Trophoblast cell (in vitro differentiated cells and primary cell): ENCODE results near the gene SAE1.

Experiments used
- DNase-seq, 2 donors: peaks; one replicate each; pipeline ENCODE4 v3.0.0-alpha.2; 2016
- H2AFZ ChIP-seq: 2 replicates; pipeline ENCODE4 v1.6.1; 2013; ENCODE audit warnings: low read length, moderate library complexity, mild to moderate bottlenecking; ENCODE audit not compliant: insufficient read depth, poor library complexity
- H2AK5ac ChIP-seq: 2 replicates; pipeline ENCODE4 v1.6.1; 2013; ENCODE audit warnings: mild to moderate bottlenecking, low read length
- H2BK120ac ChIP-seq: 2 replicates; pipeline ENCODE4 v1.6.1; 2013; ENCODE audit warnings: low read length, mild to moderate bottlenecking, moderate library complexity; ENCODE audit not compliant: insufficient read depth, poor library complexity
- H2BK12ac ChIP-seq: 2 replicates; pipeline ENCODE4 v1.6.1; 2013; ENCODE audit warnings: mild to moderate bottlenecking, low read length, moderate library complexity
- H2BK5ac ChIP-seq: 2 replicates; pipeline ENCODE4 v1.6.1; 2013; ENCODE audit warnings: low read length, low read depth, moderate library complexity, mild to moderate bottlenecking; ENCODE audit not compliant: poor library complexity
- H3K14ac ChIP-seq: 2 replicates; pipeline ENCODE4 v1.6.1; 2013; ENCODE audit warnings: mild to moderate bottlenecking, low read length
- H3K18ac ChIP-seq: 2 replicates; pipeline ENCODE4 v1.6.1; 2013; ENCODE audit warnings: mild to moderate bottlenecking, low read length
- H3K23ac ChIP-seq: 2 replicates; pipeline ENCODE4 v1.6.1; 2013; ENCODE audit warnings: low read length
- H3K27ac ChIP-seq: 2 replicates; pipeline ENCODE4 v1.5.1; 2013; ENCODE audit warnings: low read depth, mild to moderate bottlenecking, inconsistent platforms, low read length, moderate library complexity
- H3K27me3 ChIP-seq: 2 replicates; pipeline ENCODE4 v1.6.1; 2013; ENCODE audit warnings: inconsistent platforms, mild to moderate bottlenecking, low read length, moderate library complexity; ENCODE audit not compliant: insufficient read depth
- H3K36me3 ChIP-seq, 2 experiments: 1 replicate in 1 of 2; 2 replicates in 1 of 2; pipeline ENCODE4 v1.6.1; 2013; ENCODE audit warnings: low read length in 2 of 2, mild to moderate bottlenecking in 2 of 2, moderate library complexity in 1 of 2; ENCODE audit not compliant: insufficient read depth in 2 of 2, control insufficient read depth in 1 of 2
- H3K4ac ChIP-seq: 2 replicates; pipeline ENCODE4 v1.6.1; 2013; ENCODE audit warnings: low read depth, mild to moderate bottlenecking, low read length, moderate library complexity
- H3K4me1 ChIP-seq, 2 experiments: 1 replicate in 1 of 2; 2 replicates in 1 of 2; pipeline ENCODE4 v1.6.1; 2013; ENCODE audit warnings: low read length in 2 of 2, mild to moderate bottlenecking in 2 of 2, moderate library complexity in 1 of 2; ENCODE audit not compliant: insufficient read depth in 2 of 2, control insufficient read depth in 1 of 2
- H3K4me2 ChIP-seq: 2 replicates; pipeline ENCODE4 v1.6.1; 2013; ENCODE audit warnings: inconsistent platforms, mild to moderate bottlenecking, low read length, moderate library complexity
- H3K4me3 ChIP-seq: 2 replicates; pipeline ENCODE4 v1.5.1; 2013; ENCODE audit warnings: mild to moderate bottlenecking, low read depth, low read length, inconsistent platforms
- H3K79me1 ChIP-seq: one replicate; pipeline ENCODE4 v1.6.1; 2013; ENCODE audit warnings: low read length
- H3K79me2 ChIP-seq: 2 replicates; pipeline ENCODE4 v1.6.1; 2013; ENCODE audit warnings: low read length, mild to moderate bottlenecking; ENCODE audit not compliant: control insufficient read depth, insufficient read depth, poor library complexity
- H3K9ac ChIP-seq: 2 replicates; pipeline ENCODE4 v1.6.1; 2013; ENCODE audit warnings: mild to moderate bottlenecking, low read length
- H3K9me3 ChIP-seq: 2 replicates; pipeline ENCODE4 v1.6.1; 2013; ENCODE audit warnings: low read depth, mild to moderate bottlenecking, control low read depth, inconsistent platforms, low read length; ENCODE audit not compliant: insufficient read depth
- H4K12ac ChIP-seq: 2 replicates; pipeline ENCODE4 v1.6.1; 2013; ENCODE audit warnings: low read depth, mild to moderate bottlenecking, low read length, moderate library complexity
- H4K8ac ChIP-seq: 2 replicates; pipeline ENCODE4 v1.6.1; 2013; ENCODE audit warnings: low read depth, mild to moderate bottlenecking, low read length, moderate library complexity
- H4K91ac ChIP-seq: one replicate; pipeline ENCODE4 v1.6.1; 2013; ENCODE audit warnings: low read depth, mild to moderate bottlenecking, low read length, moderate library complexity
- WGBS: extraction: QIAGEN DNeasy Blood & Tissue Kit; methylation state at CpG from one replicate; pipeline ENCODE4 v1.1.7; 2013; ENCODE audit warnings: missing lambda C conversion rate; ENCODE audit not compliant: insufficient read length, insufficient coverage; ENCODE audit errors: extremely low coverage; 5-methylcytosine and 5-hydroxymethylcytosine counted together

SAE1 gene

GRCh38 chr19:47125669-47125938 is 5.0 kb upstream of the SAE1 start:
- Histone ChIP-seq H3K9me3 (no peaks in the 10 kb centered on the region), H3K79me1 (no peaks in the 10 kb centered on the region), H3K36me3 (no peaks in the 10 kb centered on the region), H3K27me3 (no peaks in the 10 kb centered on the region), H3K27ac (no peak overlapping the region), H4K91ac (no peak overlapping the region), H3K4me3 (no peak overlapping the region), H3K4me1 (peaks cover 3 to 4% of the 10 kb centered on the region in 2 experiments), H4K12ac (no peak overlapping the region), H2BK120ac (no peak overlapping the region), H4K8ac (no peak overlapping the region), H2BK5ac (no peak overlapping the region), H2BK12ac (no peak overlapping the region), H3K4ac (no peak overlapping the region), H3K14ac (no peak overlapping the region), H3K9ac (no peak overlapping the region), H3K79me2 (no peaks in the 10 kb centered on the region), H2AK5ac (no peak overlapping the region), H3K4me2 (no peak overlapping the region), H3K18ac (no peak overlapping the region), H2AFZ (no peak overlapping the region), H3K23ac (no peak overlapping the region)
- no peak for DNase-seq

GRCh38 chr19:47129579-47129978 is 1.1 kb upstream of the SAE1 start:
- Histone ChIP-seq H3K27me3 (no peaks in the 10 kb centered on the region), H3K18ac (no peak overlapping the region), H3K14ac (no peak overlapping the region), H2AK5ac (no peak overlapping the region), H3K79me1 (peaks cover 10% of the 10 kb centered on the region), H3K4me1 (peaks cover 16 to 18% of the 10 kb centered on the region in 2 experiments), H3K4me3 (no peak overlapping the region), H2BK120ac (no peak overlapping the region), H3K9me3 (no peaks in the 10 kb centered on the region), H3K27ac (no peak overlapping the region), H2BK12ac (no peak overlapping the region), H2BK5ac (no peak overlapping the region), H3K9ac (no peak overlapping the region), H3K36me3 (peaks cover 1 to 7% of the 10 kb centered on the region in 2 experiments), H2AFZ (no peak overlapping the region), H3K4me2 (no peak overlapping the region), H3K23ac (no peak overlapping the region), H3K79me2 (peaks cover 22% of the 10 kb centered on the region), H4K91ac (no peak overlapping the region), H3K4ac (no peak overlapping the region), H4K8ac (peak overlapping the region; percentile 82), H4K12ac (no peak overlapping the region)
- WGBS: no CpG with 5 or more reads among the region's 4 CpGs
- DNase-seq: no peak

GRCh38 chr19:47130120-47130588 is 481 bp upstream of the SAE1 start:
- DNase-seq: no peak

GRCh38 chr19:47132194-47132852 is 1.7 kb downstream of the SAE1 start:
- no peak overlapping the region for H3K23ac ChIP-seq
- H3K4me2 ChIP-seq: peak overlapping the region; percentile 58
- H4K12ac ChIP-seq: no peak overlapping the region
- peaks cover 36% of the 10 kb centered on the region for H3K79me2 ChIP-seq
- no peak overlapping the region for H2BK120ac ChIP-seq
- peak overlapping the region; percentile 17 for H2AFZ ChIP-seq
- no peak overlapping the region for H2BK12ac ChIP-seq
- H3K4me3 ChIP-seq: no peak overlapping the region
- H2AK5ac ChIP-seq: no peak overlapping the region
- peaks cover 21 to 22% of the 10 kb centered on the region in 2 experiments for H3K4me1 ChIP-seq
- H3K79me1 ChIP-seq: peaks cover 10% of the 10 kb centered on the region
- no peak overlapping the region for H4K91ac ChIP-seq
- no peak for DNase-seq
- no peak overlapping the region for H3K14ac ChIP-seq
- H3K27me3 ChIP-seq: no peaks in the 10 kb centered on the region
- H4K8ac ChIP-seq: no peak overlapping the region
- no peak overlapping the region for H3K27ac ChIP-seq
- H2BK5ac ChIP-seq: no peak overlapping the region
- peaks cover 5 to 7% of the 10 kb centered on the region in 2 experiments for H3K36me3 ChIP-seq
- no peak overlapping the region for H3K18ac ChIP-seq
- H3K9ac ChIP-seq: no peak overlapping the region
- H3K9me3 ChIP-seq: no peaks in the 10 kb centered on the region
- peak overlapping the region; percentile 96 for H3K4ac ChIP-seq
- no CpG with 5 or more reads among the region's 7 CpGs for WGBS

More at GRCh38 chr19:47130120-47130588, 481 bp upstream of the SAE1 start:
- WGBS: no CpG with 5 or more reads among the region's 8 CpGs
- Histone ChIP-seq H2BK5ac (no peak overlapping the region), H3K79me1 (peaks cover 10% of the 10 kb centered on the region), H3K4me3 (no peak overlapping the region), H3K27ac (no peak overlapping the region), H2AFZ (no peak overlapping the region), H3K4ac (no peak overlapping the region), H2AK5ac (no peak overlapping the region), H3K14ac (no peak overlapping the region), H3K27me3 (no peaks in the 10 kb centered on the region), H3K36me3 (peaks cover 1 to 7% of the 10 kb centered on the region in 2 experiments), H3K9ac (no peak overlapping the region), H3K4me1 (peaks cover 18% of the 10 kb centered on the region in 2 experiments), H3K9me3 (no peaks in the 10 kb centered on the region), H4K12ac (peak overlapping the region; percentile 16), H2BK120ac (peak overlapping the region; percentile 71), H3K23ac (no peak overlapping the region), H2BK12ac (no peak overlapping the region), H3K79me2 (peaks cover 23% of the 10 kb centered on the region), H4K8ac (peak overlapping the region; percentile 82), H3K18ac (no peak overlapping the region), H4K91ac (no peak overlapping the region), H3K4me2 (no peak overlapping the region)
